SK-N-MC (cell line): ENCODE data around the gene TMEM175.

Experiments
- EZH2 ChIP-seq: fragments of 200-600 bp; sonication (generic); IDR thresholded peaks from one replicate; pipeline ENCODE4 v1.6.1; 2017; ENCODE audit warnings: antibody characterized with exemption
- FOXP2 ChIP-seq: optimal IDR thresholded peaks from 2 replicates; pipeline ENCODE3; 2011; ENCODE audit warnings: mild to moderate bottlenecking, moderate library complexity; ENCODE audit not compliant: insufficient read depth; ENCODE audit errors: extremely low read length, control extremely low read depth
- POLR2AphosphoS5 ChIP-seq: IDR thresholded peaks from 2 replicates; pipeline ENCODE4 v1.6.1; 2012; ENCODE audit warnings: mild to moderate bottlenecking, low read depth, low read length, borderline replicate concordance

GRCh38 chr4:930028-930551, 2.2 kb upstream of the TMEM175 start:
- no peak for TF ChIP-seq POLR2AphosphoS5
- TF ChIP-seq EZH2, result no peak
- no peak for TF ChIP-seq FOXP2
